NCI-H2227 (cell line): Measurements from ENCODE around the gene CSTF3.
"Not testable (repeated sequence)": the region's sequence is repeated elsewhere in the genome, so short reads cannot be mapped to it uniquely, and the experiment has no call there.

ENCODE experiments used
- DNase-seq: peaks from one replicate; lab custom pipeline; 2025; ENCODE audit not compliant: unreplicated experiment; lab: John Stamatoyannopoulos, UW

The CSTF3 gene

GRCh38 chr11:33094157-33094556, 67.1 kb downstream of the CSTF3 start:
- no peak for DNase-seq

DNA sequence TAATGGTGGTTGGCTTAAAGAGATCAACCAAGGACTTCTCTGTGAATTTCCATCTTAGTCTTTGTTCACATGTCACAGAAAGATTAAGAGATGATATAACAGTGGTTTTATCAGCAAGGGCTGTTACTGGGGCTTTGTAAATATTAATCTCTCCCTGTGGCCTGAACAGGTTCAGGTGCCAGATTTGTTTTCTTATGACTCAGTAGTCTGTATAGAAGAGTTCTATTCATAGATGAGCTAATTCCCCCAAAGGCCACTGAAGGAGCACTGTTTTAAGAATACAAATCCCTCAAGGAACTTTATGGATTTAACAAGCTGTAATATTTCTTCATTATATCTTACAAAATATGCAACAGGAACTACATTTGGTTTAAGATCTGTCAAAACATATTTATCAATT, 71.5 kb downstream of the CSTF3 start:
- DNase-seq, result no peak

- DNase-seq, result no peak
Observed at GRCh38 chr11:33086017-33086416, 75.3 kb downstream of the CSTF3 start.

DNA sequence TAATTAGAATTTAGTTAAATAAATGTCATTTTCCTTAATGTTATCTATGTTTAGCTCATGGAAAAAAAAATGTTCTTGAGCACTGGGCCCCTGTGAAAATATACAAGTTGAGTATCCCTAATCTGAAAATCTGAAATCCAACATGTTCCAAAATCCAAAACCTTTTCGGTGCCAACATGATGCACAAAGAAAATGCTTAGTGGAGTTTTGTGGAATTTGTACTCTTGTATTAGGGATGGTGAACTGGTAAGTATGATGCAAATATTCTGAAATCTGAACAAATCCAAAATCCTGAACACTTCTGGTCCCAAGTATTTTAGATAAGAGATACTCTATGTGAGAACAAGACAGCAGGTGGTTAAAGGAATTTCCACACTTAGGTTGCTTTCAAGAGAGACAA, 77.4 kb downstream of the CSTF3 start:
- no peak for DNase-seq

GRCh38 chr11:33072465-33072864, 88.8 kb downstream of the CSTF3 start:
- DNase-seq, result no peak

GRCh38 chr11:33068611-33069340, 92.5 kb downstream of the CSTF3 start:
- DNase-seq, result no peak

DNA sequence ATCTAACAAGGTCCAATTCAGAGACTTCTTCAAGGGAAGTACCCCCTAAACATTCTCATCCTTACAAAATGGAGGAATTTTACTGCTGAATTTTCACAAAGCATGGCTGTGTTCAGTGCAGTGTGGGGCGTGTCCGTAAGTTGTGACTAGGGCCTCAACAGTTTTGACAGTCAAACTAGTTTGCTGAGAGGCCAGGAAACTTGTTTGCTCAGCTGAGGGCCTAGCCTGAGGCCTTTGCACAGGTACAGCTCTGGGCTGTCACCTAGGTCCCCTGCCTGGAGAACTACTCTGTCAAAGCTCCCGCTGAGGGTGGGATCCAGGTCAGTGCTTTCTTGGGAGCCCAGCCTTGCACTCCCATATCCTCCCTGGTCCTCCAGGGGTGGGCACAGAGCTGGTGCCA, 94.0 kb downstream of the CSTF3 start:
- no peak for DNase-seq

DNA sequence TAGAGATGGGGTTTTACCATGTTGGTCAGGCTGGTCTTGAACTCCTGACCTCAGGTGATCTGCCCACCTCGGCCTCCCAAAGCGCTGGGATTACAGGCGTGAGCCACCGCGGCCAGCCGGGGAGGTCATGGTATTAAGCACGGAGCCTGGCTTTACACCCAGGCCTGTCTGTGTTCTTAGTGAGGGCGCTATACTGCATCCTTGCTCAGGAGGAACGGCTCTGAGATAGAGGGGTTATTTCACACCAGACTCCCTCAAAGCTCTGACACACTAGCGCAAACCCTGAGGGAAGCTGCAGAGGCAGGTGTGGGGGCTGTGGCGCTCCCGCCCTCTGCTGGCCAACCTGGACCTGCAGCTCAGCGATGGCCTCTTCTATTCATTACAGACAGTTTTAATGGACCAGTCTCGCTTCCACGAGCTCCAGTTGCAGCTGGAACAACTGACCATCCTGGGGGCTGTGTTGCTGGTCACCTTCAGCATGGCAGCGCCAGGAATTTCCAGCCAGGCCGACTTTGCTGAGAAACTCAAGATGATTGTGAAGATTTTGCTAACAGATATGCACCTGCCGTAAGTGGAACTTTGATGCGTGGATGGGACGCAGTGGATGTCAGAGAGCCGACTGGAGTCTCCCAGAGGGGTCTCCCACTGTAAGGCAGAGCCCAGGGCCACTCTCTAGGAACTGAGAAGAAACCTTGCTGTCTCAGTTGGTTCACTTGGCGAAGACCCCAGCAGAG, 95.7 kb downstream of the CSTF3 start:
- peak; percentile 65 for DNase-seq

DNA sequence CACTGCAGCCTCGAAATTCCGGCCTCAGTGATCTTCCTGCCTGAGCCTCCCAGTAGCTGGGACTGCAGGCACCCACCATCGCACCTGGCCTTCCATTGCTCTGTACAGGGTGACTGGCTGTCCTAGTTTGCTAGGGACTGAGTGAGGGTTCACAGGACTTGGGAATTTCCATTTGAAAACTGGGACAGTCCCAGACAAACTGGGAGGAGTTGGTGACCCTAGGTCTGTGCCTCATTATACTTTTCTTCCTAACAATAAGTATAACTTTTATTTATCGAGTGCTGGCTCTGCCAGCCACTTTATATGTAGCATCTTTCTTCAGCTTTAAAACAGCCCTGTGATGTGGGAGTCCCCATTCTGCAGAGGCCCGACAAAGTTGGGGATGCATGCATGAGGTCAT, 96.4 kb downstream of the CSTF3 start:
- DNase-seq, result no peak

- no peak for DNase-seq
Observed at GRCh38 chr11:33064033-33064825, 97.1 kb downstream of the CSTF3 start.

GRCh38 chr11:33063326-33063881, 97.9 kb downstream of the CSTF3 start:
- no peak for DNase-seq

GRCh38 chr11:33062137-33062536, 99.1 kb downstream of the CSTF3 start:
- no peak for DNase-seq

GRCh38 chr11:33060271-33060670, 101.0 kb downstream of the CSTF3 start:
- no peak for DNase-seq

- no peak for DNase-seq
Observed at GRCh38 chr11:33059331-33060007, 101.8 kb downstream of the CSTF3 start.

- no peak for DNase-seq
Observed at GRCh38 chr11:33057284-33057683, 104.0 kb downstream of the CSTF3 start.

DNA sequence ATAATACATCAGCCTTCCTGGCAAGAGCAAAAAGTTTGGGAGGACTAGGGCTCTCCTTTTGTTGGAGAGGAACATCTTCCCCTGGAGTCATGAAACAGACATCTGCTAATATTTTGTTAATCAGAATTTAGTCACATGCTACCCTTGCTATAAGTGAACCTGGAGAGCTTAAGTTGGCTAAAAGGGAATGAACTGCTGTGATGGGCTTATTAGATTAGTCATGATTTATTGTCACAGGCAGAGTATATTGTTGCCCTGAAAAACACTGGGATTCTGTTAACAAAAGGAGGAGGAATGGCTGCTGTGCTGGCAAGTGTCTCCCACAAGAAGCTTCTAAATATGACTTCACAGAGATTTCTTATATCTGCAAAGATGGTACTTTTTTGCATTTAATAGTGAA, 105.9 kb downstream of the CSTF3 start:
- DNase-seq, result no peak

DNA sequence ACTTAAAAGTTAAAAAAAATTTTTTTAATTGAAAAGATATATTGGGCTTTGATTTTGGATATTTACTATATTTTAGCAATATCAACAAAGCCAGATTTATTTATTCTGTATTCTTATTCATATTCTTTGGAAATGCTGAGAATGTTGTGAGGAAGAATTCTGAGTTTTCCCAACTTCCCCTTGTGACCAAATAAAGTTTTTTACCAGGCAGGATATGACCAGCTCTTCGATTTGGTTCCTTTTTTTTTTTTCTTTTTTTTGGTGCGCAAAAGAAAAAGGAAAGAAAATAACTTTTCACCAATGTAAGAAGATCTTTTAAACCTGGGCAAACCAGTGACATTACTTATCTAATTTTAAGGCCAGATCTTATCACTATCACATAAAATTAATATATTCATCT, 109.0 kb downstream of the CSTF3 start:
- DNase-seq, result no peak

DNA sequence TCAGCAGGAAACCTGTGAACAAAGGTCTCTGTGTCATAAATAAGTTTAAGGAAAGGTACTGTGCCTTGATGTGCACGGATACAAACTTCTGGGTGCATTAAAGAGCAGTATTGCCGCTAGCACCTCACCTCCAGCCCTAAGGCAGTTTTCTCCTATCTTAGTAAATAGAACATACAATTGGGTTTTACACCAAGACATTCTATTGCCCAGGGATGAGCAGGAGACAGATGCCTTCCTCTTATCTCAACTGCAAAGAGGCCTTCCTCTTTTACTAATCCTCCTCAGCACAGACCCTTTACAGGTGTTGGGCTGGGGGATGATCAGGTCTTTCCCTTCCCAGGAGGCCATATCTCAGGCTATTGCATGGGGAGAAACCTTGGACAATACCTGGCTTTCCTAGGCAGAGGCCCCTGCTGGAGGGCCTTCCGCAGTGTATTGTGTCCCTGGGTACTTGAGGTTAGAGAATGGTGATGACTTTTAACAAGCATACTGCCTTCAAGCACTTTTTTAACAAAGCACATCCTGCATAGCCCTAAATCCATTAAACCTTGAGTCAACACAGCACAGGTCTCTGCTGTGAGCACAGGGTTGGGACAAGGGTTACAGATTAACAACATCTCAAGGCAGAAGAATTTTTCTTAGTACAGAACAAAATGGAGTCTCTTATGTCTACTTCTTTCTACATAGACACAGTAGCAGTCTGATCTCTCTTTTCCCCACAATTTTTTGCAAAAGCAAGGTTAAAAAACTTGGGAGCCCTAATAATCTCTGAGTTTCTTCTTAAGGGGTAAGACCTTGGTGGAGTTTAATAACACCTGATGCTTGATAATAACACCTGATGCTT, 111.5 kb downstream of the CSTF3 start:
- not testable (repeated sequence) for DNase-seq

- not testable (repeated sequence) for DNase-seq
Observed at GRCh38 chr11:33048701-33049100, 112.6 kb downstream of the CSTF3 start.
